Sigmoid colon (tissue), 7 donors: ENCODE results near the gene ANK2. TPM values are rescaled to one million over a fixed set of nuclear protein-coding genes. Genes with fewer than 3 reads are reported as not detected.
"Not testable (repeated sequence)": the region's sequence is repeated elsewhere in the genome, so short reads cannot be mapped to it uniquely, and the experiment has no call there.

ENCODE experiments used
- DNase-seq: peaks from one replicate; pipeline ENCODE4 v3.0.0-alpha.2; 2019
- H3K27ac ChIP-seq, 4 donors: fragments of 200-600 bp; sonication (generic); one replicate each; pipeline ENCODE4 v1.5.1; 2016 to 2019; ENCODE audit warnings: mild to moderate bottlenecking in 1 of 4
- H3K27me3 ChIP-seq, 3 donors: fragments of 200-600 bp; sonication (generic); one replicate each; pipeline ENCODE4 v1.5.1; 2019; ENCODE audit warnings: mild to moderate bottlenecking in 1 of 3
- H3K36me3 ChIP-seq, 4 donors: fragments of 200-600 bp; sonication (generic); one replicate each; pipeline ENCODE4 v1.5.1; 2016 to 2019
- H3K4me1 ChIP-seq, 4 donors: fragments of 200-600 bp; sonication (generic); one replicate each; pipeline ENCODE4 v1.5.1; 2017 to 2019
- H3K4me3 ChIP-seq, 4 donors: fragments of 200-600 bp; sonication (generic); one replicate each; pipeline ENCODE4 v1.5.1; 2017 to 2019; ENCODE audit warnings: mild to moderate bottlenecking in 2 of 4, moderate library complexity in 1 of 4
- H3K9me3 ChIP-seq, 4 donors: fragments of 200-600 bp in 3 of 4; sonication (generic) in 3 of 4; one replicate each; pipeline versions ENCODE4 v1.5.1 to v1.6.1; 2013 to 2019
- CTCF ChIP-seq, 4 experiments: fragments of 450-650 bp in 3 of 4; fragments of 200-600 bp in 1 of 4; IDR thresholded peaks; one replicate each; pipeline ENCODE4 v1.5.1; 2016 to 2019; ENCODE audit warnings: antibody characterized with exemption in 4 of 4, mild to moderate bottlenecking in 3 of 4, moderate library complexity in 2 of 4
- EP300 ChIP-seq, 4 donors: sonication (generic); formaldehyde crosslinking; IDR thresholded peaks; one replicate each; pipeline ENCODE4 v1.6.1; 2017; ENCODE audit warnings: antibody characterized with exemption in 4 of 4
- POLR2A ChIP-seq, 2 donors: fragments of 450-650 bp; IDR thresholded peaks; one replicate each; pipeline ENCODE4 v1.6.1; 2016; ENCODE audit warnings: antibody characterized with exemption in 2 of 2, mild to moderate bottlenecking in 2 of 2, moderate library complexity in 2 of 2
- POLR2AphosphoS5 ChIP-seq, 4 donors: sonication (generic); formaldehyde crosslinking; IDR thresholded peaks; one replicate each; pipeline ENCODE4 v1.6.1; 2017; ENCODE audit warnings: antibody characterized with exemption in 4 of 4
- WGBS, 2 donors: extraction: QIAGEN DNeasy Blood & Tissue Kit; methylation state at CpG; one replicate each; pipeline ENCODE4 v1.1.7; 2013; 5-methylcytosine and 5-hydroxymethylcytosine counted together
- intact Hi-C: fragments of 100-400 bp; cut with DNase I; formaldehyde crosslinking; loops from one replicate; pipeline ENCODE4 v1.15.1; 2023
- polyA plus RNA-seq, 3 donors: library from polyadenylated mRNA; stranded (reverse); fragments of 200-250 nt; gene quantifications; one replicate each; pipeline ENCODE4 v1.2.3, GENCODE V29; 2013
- total RNA-seq, 4 donors: library from RNA; depleted of rRNA; stranded (reverse); fragments of >200 nt; gene quantifications; one replicate each; pipeline ENCODE4 v1.1.0, GENCODE V29; 2016
- donor health status: healthy with polysubstance abuse.
- donor health status: Bipolar disorder and iron deficiency.
- donor health status: healthy.

ANK2 gene
- total and polyA plus RNA-seq, 7 donors: 1.4 to 141 (median 69.8) TPM

- no peak for DNase-seq
- Histone ChIP-seq H3K27me3 (no peaks in the 10 kb centered on the region), H3K4me1 (no peaks in the 10 kb centered on the region), H3K4me3 (no peak overlapping the region), H3K36me3 (no peaks in the 10 kb centered on the region), H3K9me3 (no peaks in the 10 kb centered on the region), H3K27ac (peak overlapping the region in 1 of 4 donors; percentile 24)
- intact Hi-C loops: no loop called here
- TF ChIP-seq POLR2A (IDR thresholded peaks at IDR 0.05) (no peak), EP300 (IDR thresholded peaks at IDR 0.05) (no peak), CTCF (IDR thresholded peaks at IDR 0.05) (no peak), POLR2AphosphoS5 (IDR thresholded peaks at IDR 0.05) (no peak)
Measured at GRCh38 chr4:113060853-113061252, 11.4 kb downstream of the ANK2 start.

DNA sequence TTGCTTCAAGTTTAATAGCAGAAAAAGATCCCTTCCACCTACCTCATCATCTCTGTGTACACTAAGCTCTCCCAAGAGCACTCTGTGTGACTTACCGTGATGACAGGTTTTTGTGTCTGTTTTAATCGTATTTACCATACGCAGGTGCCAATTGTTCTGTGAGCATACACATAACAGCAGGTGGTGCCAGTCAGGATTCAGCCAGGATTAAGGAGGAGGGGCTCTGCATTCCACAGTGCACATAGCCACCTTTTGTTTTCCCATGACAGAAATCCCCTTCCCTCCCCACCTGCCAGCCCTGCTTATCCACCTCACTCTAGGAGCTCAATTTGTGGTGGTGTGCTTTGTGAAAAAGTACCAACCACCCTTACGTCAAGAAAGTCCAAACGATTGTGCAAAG, 14.8 kb downstream of the ANK2 start:
- intact Hi-C loops: no loop called here
- no peaks in the 10 kb centered on the region for H3K9me3 ChIP-seq
- H3K4me3 ChIP-seq: no peak overlapping the region
- WGBS, 2 donors: 40 to 44% methylated on average over 5 of the region's 5 CpGs
- no peaks in the 10 kb centered on the region for H3K4me1 ChIP-seq
- H3K36me3 ChIP-seq: no peaks in the 10 kb centered on the region
- DNase-seq: no peak
- H3K27ac ChIP-seq: no peak overlapping the region
- H3K27me3 ChIP-seq: no peaks in the 10 kb centered on the region
- TF ChIP-seq CTCF (IDR thresholded peaks at IDR 0.05): no peak
- TF ChIP-seq POLR2AphosphoS5 (IDR thresholded peaks at IDR 0.05): no peak
- TF ChIP-seq EP300 (IDR thresholded peaks at IDR 0.05): no peak
- TF ChIP-seq POLR2A (IDR thresholded peaks at IDR 0.05): no peak

DNA sequence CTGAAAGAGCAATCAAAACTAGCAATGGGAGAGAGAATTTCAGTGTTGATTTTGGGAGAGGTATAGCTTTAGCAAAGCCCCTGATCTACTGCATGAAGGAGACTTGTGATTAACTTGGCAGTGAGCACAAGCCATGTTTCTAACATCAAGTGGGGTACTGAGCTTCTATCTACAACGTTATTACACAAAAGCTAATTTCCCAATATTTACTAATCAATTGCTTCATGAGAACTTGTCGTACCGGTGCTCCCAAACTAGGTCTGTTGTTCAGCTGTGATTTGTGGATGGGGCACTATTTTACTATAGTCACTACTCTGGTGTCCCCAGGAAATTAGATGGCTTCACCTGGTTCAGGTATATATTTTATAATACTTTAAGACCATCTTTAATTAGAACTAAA, 16.2 kb downstream of the ANK2 start:
- no peaks in the 10 kb centered on the region for H3K4me1 ChIP-seq
- intact Hi-C loops: no loop called here
- H3K9me3 ChIP-seq: no peaks in the 10 kb centered on the region
- H3K27ac ChIP-seq: no peak overlapping the region
- TF ChIP-seq POLR2A (IDR thresholded peaks at IDR 0.05) (no peak), CTCF (IDR thresholded peaks at IDR 0.05) (no peak), EP300 (IDR thresholded peaks at IDR 0.05) (no peak), POLR2AphosphoS5 (IDR thresholded peaks at IDR 0.05) (no peak)
- H3K4me3 ChIP-seq: no peak overlapping the region
- no peaks in the 10 kb centered on the region for H3K27me3 ChIP-seq
- 74 to 78% methylated on average over 3 of the region's 3 CpGs for WGBS, 2 donors
- no peak for DNase-seq
- no peaks in the 10 kb centered on the region for H3K36me3 ChIP-seq

DNA sequence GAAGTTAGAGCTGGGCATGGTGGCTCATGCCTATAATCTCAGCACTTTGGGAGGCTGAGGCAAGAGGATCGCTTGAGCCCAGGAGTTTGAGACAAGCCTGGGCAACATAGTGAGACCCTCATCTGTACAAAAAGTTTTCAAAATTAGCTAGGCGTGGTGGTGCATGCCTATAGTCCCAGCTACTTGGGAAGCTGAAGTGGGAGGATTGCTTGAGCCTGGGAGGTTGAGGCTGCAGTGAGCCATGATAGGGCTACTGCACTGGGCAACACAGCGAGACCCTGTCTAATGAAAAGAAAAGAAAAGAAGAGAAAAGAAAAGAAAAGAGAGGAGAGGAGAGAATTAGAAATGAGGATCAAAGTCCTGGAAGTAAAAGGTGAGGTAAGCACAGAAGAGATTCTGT, 19.3 kb downstream of the ANK2 start:
- DNase-seq, intact Hi-C loops, H3K4me1 ChIP-seq, H3K36me3 ChIP-seq, H3K9me3 ChIP-seq, H3K4me3 ChIP-seq, H3K27ac ChIP-seq, H3K27me3 ChIP-seq: not testable (repeated sequence)
- 89 to 94% methylated on average over 3 of the region's 3 CpGs for WGBS, 2 donors

- Histone ChIP-seq H3K9me3 (no peaks in the 10 kb centered on the region), H3K27me3 (no peaks in the 10 kb centered on the region), H3K4me3 (no peak overlapping the region), H3K27ac (no peak overlapping the region), H3K36me3 (no peaks in the 10 kb centered on the region), H3K4me1 (no peaks in the 10 kb centered on the region)
- intact Hi-C loops: no loop called here
- WGBS, 2 donors: 84 to 89% methylated on average over 7 of the region's 7 CpGs
- no peak for DNase-seq
- TF ChIP-seq POLR2AphosphoS5 (IDR thresholded peaks at IDR 0.05) (no peak), POLR2A (IDR thresholded peaks at IDR 0.05) (no peak), EP300 (IDR thresholded peaks at IDR 0.05) (no peak), CTCF (IDR thresholded peaks at IDR 0.05) (no peak)
Measured at GRCh38 chr4:113069212-113069892, 19.9 kb downstream of the ANK2 start.
